ENCODE data around the gene RPS6KB2. TPM values are rescaled to one million over a fixed set of nuclear protein-coding genes. Genes with fewer than 3 reads are reported as not detected.

The RPS6KB2 gene
- total and polyA plus RNA-seq, 2 experiments from 2014 or later: 29.5 to 41.3 TPM

DNA sequence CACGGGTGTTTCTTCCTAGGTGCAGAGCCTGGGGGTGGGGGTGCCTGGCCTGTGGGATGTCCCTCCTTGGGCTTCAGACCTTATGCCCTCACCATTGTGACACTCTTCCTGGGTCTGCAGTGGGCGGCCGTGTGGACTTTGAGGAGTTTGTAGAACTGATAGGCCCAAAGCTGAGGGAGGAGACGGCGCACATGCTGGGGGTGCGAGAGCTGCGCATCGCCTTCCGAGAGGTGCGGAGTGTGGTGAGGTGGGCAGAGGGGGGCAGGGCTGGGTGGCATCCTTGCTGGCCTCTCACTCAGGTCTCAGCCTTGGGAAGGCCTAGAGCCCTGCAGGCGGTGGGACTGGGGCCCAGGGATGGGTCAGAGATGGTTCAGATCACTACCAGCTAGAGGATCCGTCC, 29.2 kb downstream of the RPS6KB2 start:
- H3K27me3 Mint-ChIP-seq (ENCODE audit: insufficient read depth, low read depth, poor library complexity): peaks cover 4% of the 10 kb centered on the region

More for the DNA sequence above, 29.2 kb downstream of the RPS6KB2 start:
- H3K27ac Mint-ChIP-seq: no peak overlapping the region
- H3K36me3 Mint-ChIP-seq (ENCODE audit: low read depth): no peaks in the 10 kb centered on the region
- H3K36me3 ChIP-seq (ENCODE audit: insufficient read depth): no peaks in the 10 kb centered on the region
- H3K4me1 Mint-ChIP-seq: no peaks in the 10 kb centered on the region
- no peaks in the 10 kb centered on the region for H3K79me2 ChIP-seq (replicated peaks; ENCODE audit: insufficient read depth)
- H3K4me3 ChIP-seq: no peak overlapping the region
- no peaks in the 10 kb centered on the region for H4K20me1 ChIP-seq (replicated peaks; ENCODE audit: insufficient read depth)
- no peak overlapping the region for H3K27ac ChIP-seq (ENCODE audit: low read depth)
- no peak for DNase-seq (ENCODE audit: low spot score)
- TF ChIP-seq POLR2AphosphoS5 (IDR thresholded peaks at IDR 0.05; ENCODE audit: low read depth) (no peak), ZNF114 (CRISPR knock-in tag; IDR thresholded peaks at IDR 0.05) (no peak), NANOG (IDR thresholded peaks at IDR 0.05; ENCODE audit: borderline replicate concordance) (no peak), EZH2phosphoT487 (IDR thresholded peaks at IDR 0.05; ENCODE audit: unreplicated experiment) (no peak), STAT1 (IDR thresholded peaks at IDR 0.05; ENCODE audit: unreplicated experiment) (no peak), EZH2 (IDR thresholded peaks at IDR 0.05; ENCODE audit: low read depth, unreplicated experiment) (no peak), ZNF331 (CRISPR knock-in tag; IDR thresholded peaks at IDR 0.05; ENCODE audit: low read depth) (no peak), CREB1 (CRISPR knock-in tag; IDR thresholded peaks at IDR 0.05; ENCODE audit: low read depth) (no peak)
- TF ChIP-seq, protein P1, sequence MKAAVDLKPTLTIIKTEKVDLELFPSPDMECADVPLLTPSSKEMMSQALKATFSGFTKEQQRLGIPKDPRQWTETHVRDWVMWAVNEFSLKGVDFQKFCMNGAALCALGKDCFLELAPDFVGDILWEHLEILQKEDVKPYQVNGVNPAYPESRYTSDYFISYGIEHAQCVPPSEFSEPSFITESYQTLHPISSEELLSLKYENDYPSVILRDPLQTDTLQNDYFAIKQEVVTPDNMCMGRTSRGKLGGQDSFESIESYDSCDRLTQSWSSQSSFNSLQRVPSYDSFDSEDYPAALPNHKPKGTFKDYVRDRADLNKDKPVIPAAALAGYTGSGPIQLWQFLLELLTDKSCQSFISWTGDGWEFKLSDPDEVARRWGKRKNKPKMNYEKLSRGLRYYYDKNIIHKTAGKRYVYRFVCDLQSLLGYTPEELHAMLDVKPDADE (IDR thresholded peaks at IDR 0.05): no peak
- TF ChIP-seq, protein P2, sequence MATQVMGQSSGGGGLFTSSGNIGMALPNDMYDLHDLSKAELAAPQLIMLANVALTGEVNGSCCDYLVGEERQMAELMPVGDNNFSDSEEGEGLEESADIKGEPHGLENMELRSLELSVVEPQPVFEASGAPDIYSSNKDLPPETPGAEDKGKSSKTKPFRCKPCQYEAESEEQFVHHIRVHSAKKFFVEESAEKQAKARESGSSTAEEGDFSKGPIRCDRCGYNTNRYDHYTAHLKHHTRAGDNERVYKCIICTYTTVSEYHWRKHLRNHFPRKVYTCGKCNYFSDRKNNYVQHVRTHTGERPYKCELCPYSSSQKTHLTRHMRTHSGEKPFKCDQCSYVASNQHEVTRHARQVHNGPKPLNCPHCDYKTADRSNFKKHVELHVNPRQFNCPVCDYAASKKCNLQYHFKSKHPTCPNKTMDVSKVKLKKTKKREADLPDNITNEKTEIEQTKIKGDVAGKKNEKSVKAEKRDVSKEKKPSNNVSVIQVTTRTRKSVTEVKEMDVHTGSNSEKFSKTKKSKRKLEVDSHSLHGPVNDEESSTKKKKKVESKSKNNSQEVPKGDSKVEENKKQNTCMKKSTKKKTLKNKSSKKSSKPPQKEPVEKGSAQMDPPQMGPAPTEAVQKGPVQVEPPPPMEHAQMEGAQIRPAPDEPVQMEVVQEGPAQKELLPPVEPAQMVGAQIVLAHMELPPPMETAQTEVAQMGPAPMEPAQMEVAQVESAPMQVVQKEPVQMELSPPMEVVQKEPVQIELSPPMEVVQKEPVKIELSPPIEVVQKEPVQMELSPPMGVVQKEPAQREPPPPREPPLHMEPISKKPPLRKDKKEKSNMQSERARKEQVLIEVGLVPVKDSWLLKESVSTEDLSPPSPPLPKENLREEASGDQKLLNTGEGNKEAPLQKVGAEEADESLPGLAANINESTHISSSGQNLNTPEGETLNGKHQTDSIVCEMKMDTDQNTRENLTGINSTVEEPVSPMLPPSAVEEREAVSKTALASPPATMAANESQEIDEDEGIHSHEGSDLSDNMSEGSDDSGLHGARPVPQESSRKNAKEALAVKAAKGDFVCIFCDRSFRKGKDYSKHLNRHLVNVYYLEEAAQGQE (IDR thresholded peaks at IDR 0.05; ENCODE audit: unreplicated experiment): no peak
- TF ChIP-seq, protein P3, sequence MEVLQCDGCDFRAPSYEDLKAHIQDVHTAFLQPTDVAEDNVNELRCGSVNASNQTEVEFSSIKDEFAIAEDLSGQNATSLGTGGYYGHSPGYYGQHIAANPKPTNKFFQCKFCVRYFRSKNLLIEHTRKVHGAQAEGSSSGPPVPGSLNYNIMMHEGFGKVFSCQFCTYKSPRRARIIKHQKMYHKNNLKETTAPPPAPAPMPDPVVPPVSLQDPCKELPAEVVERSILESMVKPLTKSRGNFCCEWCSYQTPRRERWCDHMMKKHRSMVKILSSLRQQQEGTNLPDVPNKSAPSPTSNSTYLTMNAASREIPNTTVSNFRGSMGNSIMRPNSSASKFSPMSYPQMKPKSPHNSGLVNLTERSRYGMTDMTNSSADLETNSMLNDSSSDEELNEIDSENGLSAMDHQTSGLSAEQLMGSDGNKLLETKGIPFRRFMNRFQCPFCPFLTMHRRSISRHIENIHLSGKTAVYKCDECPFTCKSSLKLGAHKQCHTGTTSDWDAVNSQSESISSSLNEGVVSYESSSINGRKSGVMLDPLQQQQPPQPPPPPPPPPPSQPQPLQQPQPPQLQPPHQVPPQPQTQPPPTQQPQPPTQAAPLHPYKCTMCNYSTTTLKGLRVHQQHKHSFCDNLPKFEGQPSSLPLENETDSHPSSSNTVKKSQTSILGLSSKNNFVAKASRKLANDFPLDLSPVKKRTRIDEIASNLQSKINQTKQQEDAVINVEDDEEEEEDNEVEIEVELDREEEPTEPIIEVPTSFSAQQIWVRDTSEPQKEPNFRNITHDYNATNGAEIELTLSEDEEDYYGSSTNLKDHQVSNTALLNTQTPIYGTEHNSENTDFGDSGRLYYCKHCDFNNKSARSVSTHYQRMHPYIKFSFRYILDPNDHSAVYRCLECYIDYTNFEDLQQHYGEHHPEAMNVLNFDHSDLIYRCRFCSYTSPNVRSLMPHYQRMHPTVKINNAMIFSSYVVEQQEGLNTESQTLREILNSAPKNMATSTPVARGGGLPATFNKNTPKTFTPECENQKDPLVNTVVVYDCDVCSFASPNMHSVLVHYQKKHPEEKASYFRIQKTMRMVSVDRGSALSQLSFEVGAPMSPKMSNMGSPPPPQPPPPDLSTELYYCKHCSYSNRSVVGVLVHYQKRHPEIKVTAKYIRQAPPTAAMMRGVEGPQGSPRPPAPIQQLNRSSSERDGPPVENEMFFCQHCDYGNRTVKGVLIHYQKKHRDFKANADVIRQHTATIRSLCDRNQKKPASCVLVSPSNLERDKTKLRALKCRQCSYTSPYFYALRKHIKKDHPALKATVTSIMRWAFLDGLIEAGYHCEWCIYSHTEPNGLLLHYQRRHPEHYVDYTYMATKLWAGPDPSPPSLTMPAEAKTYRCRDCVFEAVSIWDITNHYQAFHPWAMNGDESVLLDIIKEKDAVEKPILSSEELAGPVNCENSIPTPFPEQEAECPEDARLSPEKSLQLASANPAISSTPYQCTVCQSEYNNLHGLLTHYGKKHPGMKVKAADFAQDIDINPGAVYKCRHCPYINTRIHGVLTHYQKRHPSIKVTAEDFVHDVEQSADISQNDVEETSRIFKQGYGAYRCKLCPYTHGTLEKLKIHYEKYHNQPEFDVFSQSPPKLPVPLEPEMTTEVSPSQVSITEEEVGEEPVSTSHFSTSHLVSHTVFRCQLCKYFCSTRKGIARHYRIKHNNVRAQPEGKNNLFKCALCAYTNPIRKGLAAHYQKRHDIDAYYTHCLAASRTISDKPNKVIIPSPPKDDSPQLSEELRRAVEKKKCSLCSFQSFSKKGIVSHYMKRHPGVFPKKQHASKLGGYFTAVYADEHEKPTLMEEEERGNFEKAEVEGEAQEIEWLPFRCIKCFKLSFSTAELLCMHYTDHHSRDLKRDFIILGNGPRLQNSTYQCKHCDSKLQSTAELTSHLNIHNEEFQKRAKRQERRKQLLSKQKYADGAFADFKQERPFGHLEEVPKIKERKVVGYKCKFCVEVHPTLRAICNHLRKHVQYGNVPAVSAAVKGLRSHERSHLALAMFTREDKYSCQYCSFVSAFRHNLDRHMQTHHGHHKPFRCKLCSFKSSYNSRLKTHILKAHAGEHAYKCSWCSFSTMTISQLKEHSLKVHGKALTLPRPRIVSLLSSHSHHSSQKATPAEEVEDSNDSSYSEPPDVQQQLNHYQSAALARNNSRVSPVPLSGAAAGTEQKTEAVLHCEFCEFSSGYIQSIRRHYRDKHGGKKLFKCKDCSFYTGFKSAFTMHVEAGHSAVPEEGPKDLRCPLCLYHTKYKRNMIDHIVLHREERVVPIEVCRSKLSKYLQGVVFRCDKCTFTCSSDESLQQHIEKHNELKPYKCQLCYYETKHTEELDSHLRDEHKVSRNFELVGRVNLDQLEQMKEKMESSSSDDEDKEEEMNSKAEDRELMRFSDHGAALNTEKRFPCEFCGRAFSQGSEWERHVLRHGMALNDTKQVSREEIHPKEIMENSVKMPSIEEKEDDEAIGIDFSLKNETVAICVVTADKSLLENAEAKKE (CRISPR knock-in tag; IDR thresholded peaks at IDR 0.05): no peak
- TF ChIP-seq, protein P4, sequence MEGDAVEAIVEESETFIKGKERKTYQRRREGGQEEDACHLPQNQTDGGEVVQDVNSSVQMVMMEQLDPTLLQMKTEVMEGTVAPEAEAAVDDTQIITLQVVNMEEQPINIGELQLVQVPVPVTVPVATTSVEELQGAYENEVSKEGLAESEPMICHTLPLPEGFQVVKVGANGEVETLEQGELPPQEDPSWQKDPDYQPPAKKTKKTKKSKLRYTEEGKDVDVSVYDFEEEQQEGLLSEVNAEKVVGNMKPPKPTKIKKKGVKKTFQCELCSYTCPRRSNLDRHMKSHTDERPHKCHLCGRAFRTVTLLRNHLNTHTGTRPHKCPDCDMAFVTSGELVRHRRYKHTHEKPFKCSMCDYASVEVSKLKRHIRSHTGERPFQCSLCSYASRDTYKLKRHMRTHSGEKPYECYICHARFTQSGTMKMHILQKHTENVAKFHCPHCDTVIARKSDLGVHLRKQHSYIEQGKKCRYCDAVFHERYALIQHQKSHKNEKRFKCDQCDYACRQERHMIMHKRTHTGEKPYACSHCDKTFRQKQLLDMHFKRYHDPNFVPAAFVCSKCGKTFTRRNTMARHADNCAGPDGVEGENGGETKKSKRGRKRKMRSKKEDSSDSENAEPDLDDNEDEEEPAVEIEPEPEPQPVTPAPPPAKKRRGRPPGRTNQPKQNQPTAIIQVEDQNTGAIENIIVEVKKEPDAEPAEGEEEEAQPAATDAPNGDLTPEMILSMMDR (conservative IDR thresholded peaks at IDR 0.05; ENCODE audit: low read depth in 2 of 2): no peak
- H3K27me3 ChIP-seq (ENCODE audit: insufficient read depth): no peaks in the 10 kb centered on the region
- no peaks in the 10 kb centered on the region for H3F3A ChIP-seq (replicated peaks; ENCODE audit: low read depth)
- no peaks in the 10 kb centered on the region for H3K4me1 ChIP-seq (ENCODE audit: insufficient read depth)
- H3K9me3 Mint-ChIP-seq: no peaks in the 10 kb centered on the region
- no peak overlapping the region for H3K4me3 Mint-ChIP-seq
- ATAC-seq: no peak
- no peak overlapping the region for H3K4me2 ChIP-seq
- H3K9me2 ChIP-seq (ENCODE audit: insufficient read depth): no peaks in the 10 kb centered on the region
- H2AFZ ChIP-seq: no peak overlapping the region
